Hindlimb muscle (tissue), 1 donor: Measurements from ENCODE around the gene HACD3. TPM values are rescaled to one million over a fixed set of nuclear protein-coding genes. Genes with fewer than 3 reads are reported as not detected.
"Not testable (repeated sequence)": the region's sequence is repeated elsewhere in the genome, so short reads cannot be mapped to it uniquely, and the experiment has no call there.

Experiments
- DNase-seq: peaks from one replicate; pipeline ENCODE4 v3.0.0-alpha.2; 2013
- polyA plus RNA-seq: library from polyadenylated mRNA; unstranded; fragments of 120-200 nt; gene quantifications from one replicate; pipeline ENCODE4 v1.2.1, GENCODE V29; 2013; ENCODE audit not compliant: insufficient read length

The HACD3 gene
- polyA plus RNA-seq, 1 donor: 41.4 TPM

DNA sequence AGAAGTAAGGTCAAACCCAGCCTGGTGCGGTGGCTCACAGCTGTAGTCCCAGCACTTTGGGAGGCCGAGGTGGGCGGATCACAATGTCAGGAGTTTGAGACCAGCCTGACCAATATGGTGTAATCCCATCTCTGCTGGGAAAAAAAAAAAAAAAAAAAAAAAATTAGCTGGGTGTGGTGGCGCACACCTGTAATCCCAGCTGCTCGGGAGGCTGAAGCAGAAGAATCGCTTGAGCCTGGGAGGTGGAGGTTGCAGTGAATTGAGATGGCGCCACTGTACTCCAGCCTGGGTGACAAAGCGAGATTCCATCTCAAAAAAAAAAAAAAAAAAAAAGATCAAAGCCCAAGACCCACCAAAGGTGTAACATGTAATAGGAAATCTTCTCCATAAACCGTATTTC, 19.0 kb downstream of the HACD3 start:
- DNase-seq: not testable (repeated sequence)

DNA sequence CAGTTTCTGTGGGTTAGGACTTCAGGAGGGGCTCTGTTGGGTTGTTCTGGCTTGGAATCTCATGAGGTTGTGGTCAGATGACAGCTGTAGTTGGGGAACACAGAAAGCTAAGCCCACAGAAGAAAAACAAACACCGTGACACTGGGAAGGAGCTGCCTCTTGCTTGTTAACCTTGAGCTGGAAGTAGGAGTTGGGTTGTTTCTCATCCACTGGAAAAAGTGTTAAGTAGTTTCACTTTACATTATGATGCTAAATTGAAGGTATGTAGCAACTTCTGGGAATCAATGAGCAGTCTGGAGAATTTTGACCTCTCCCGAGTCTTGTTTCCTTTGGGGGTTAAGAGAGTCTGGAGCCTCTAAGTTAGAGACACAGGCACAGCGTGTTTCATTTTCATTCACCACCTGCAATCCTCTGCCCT, 20.4 kb downstream of the HACD3 start:
- no peak for DNase-seq

DNA sequence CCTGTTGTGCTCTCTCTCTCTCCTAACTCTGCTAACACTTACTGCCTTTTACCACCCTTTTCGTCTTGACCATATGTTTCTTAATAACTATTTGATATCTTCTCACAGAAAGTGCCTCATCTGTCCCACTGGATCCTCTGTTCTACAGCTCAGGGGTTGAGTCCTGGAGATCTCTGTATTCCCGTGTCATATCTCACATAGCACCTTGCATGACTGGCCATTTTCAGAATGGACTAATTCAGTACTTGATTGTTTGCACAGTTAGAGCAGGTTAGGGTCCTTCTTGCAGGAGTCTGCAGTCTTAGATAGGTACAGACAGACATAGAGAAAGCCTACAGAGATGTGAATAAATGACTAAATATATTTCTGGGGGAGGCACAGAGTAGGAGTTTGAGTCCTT, 20.9 kb downstream of the HACD3 start:
- DNase-seq: no peak

GRCh38 chr15:65552851-65553250, 22.6 kb downstream of the HACD3 start:
- DNase-seq: not testable (repeated sequence)

GRCh38 chr15:65553691-65554090, 23.4 kb downstream of the HACD3 start:
- no peak for DNase-seq

- no peak for DNase-seq
These were observed 26.4 kb downstream of the HACD3 start for GRCh38 chr15:65556622-65557021.

GRCh38 chr15:65558336-65558735, 28.1 kb downstream of the HACD3 start:
- DNase-seq: no peak

- no peak for DNase-seq
These were observed 28.9 kb downstream of the HACD3 start for GRCh38 chr15:65558997-65559760.

DNA sequence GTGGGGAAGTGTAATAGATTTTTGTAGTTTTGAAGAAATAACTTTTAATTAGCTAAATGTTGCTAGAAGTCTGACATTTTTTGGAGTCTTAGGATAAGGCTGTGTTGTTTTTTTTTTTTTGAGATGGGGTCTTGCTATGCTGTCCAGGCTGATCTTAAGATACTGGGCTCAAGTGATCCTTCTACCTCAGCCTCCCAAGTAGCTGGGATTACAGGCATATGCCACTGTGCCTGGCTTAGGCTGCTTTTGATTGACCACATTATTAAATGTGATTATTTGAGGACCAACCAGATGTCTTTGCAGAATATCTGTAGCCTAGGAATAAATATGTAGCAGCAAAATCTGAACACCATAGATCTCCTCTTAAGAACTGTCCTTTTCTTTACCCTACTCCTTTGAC, 29.7 kb downstream of the HACD3 start:
- DNase-seq: no peak

DNA sequence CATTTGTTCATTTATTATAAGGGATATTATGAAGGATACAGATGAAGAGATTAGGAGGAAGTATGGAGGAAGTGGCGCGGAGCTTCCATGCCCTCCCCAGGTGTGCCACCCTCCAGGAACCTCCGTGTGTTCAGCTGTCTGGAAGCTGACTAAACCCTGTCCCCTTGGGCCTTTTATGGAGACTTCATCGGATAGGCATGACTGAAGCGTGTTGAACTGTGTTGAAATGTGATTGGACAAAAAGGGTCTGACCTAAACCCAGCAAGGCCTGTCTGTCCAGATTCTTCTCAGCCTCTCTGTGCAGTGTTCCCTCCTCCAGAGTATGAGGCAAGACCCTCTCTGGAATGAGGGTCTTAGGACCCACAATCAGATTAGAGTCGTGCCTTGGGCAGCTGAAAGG, 31.7 kb downstream of the HACD3 start:
- DNase-seq: no peak

- DNase-seq: no peak
These were observed 39.5 kb downstream of the HACD3 start for GRCh38 chr15:65569728-65570127.

GRCh38 chr15:65571971-65572370, 41.7 kb downstream of the HACD3 start:
- no peak for DNase-seq

GRCh38 chr15:65576664-65577063, 46.4 kb downstream of the HACD3 start:
- no peak for DNase-seq

DNA sequence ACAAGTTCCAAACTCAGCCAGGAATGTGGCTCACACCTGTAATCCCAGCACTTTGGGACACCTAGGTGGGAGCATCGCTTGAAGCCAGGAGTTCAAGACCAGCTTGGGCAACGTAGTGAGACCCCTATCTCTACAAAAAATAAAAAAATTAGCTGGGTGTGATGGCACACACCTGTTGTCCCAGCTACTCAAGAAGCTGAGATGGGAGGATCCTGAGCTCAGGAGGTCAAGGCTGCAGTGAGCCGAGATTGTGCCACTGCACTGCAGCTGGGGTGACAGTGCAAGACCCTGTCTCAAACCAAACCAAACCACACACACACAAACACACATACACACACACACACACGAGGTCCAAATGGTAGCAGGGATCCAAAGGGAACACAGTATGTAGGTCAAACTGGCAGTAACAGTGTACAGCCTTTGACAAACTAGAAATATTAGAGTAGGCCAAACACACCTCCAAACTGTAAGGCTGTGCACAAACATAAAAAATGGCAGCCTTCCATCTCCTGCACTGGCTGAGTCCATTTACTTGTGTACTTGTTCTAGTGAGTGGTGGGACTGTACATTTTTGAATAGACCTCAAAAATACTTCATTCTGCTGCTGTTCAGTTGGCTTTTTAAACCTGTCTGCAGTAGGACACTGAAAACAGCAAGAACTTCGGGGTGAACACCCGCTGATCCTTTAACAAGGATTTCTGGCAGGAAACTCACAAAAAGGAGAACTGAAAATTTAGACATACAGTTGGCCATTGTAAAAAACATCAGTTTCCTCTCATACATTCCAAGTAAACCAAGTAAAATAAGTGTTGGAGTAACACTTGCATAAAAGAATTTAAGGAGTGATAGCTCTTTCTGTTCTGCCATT, 47.1 kb downstream of the HACD3 start:
- DNase-seq: no peak

DNA sequence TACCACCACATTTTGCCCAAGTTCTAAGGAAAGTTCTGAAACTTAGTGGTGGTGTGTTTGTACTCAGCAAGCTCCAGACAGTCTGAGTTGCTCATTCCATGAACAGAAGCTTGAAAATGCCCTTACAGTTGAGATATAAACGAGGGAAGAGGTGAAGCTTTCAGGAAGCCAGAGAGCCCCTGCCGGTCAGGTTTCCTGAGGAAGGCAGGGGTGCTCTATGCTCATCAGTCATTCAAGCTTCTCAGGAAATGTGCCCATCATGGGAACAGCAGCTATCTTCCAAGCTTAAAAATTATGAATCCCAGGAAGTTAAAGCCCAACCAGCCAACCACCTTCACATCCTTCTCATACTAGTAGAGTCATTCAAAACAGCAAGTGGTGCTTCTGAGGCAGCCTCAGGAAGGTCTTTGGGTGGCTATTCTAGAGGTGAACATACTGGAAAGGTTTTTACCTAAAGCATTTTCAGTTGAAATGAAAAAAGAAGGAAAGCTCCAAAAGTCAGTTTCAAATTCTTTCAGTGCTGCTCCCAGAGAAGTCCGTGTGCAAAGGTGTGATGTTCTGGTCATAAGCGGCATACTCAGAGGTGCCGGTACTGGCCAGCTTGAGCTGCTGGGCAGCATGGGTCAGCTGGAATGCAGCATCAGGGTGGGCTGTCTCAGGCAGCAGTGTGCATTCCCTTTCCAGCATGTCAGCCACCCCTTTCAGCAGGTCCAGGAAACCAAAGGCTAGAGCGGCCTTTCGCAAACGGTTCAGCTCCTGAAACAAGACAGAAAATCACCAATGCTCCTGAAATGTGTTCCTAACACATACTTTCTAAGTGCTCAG, 48.9 kb downstream of the HACD3 start:
- no peak for DNase-seq

DNA sequence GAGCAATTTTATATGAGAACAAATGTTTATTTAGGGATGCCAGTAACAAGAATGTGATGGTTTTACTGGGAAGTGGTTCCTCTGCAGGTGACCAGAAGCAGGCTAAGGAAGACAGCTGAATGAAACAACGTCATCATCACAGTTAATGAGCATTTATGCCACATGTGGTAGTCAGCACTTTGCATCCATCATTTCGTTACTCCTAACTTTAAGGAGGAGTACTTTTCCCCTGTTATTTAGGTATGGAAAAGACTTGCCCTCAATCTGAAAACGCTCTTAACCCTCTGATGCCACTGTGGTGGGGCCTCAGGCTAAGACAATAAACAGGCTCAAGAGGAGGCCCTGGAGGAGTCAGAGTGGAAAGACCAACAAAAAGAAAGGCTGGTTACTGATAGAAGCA, 49.5 kb downstream of the HACD3 start:
- DNase-seq: no peak

GRCh38 chr15:65580287-65580686, 50.0 kb downstream of the HACD3 start:
- DNase-seq: no peak

DNA sequence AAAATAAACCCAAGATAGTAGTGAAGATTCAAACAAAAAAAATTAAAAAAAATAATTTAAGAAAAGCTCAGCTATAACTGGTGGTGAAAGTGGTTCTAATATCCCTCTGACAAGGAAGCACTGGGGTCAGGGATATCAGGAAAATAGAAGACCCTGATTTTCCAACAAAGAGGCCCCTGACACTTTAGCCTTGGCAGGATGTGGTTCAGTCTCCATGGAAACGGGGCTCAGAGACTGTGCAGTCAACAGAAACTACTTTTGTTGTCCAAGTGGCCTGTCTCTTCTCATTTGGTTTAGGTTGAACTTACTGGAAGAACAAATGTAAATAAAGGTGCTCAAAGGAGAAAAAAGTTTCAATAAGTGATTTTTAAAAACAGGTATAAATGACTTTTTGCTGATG, 53.4 kb downstream of the HACD3 start:
- DNase-seq: no peak

GRCh38 chr15:65584241-65584640, 54.0 kb downstream of the HACD3 start:
- DNase-seq: no peak

GRCh38 chr15:65587094-65587493, 56.8 kb downstream of the HACD3 start:
- no peak for DNase-seq

GRCh38 chr15:65595960-65596359, 65.7 kb downstream of the HACD3 start:
- no peak for DNase-seq

- DNase-seq: no peak
These were observed 68.2 kb downstream of the HACD3 start for GRCh38 chr15:65598468-65598867.

GRCh38 chr15:65599677-65600076, 69.4 kb downstream of the HACD3 start:
- no peak for DNase-seq
